Endothelial cell of umbilical vein (primary cell): Measurements from ENCODE around the gene NFATC2. TPM values are rescaled to one million over a fixed set of nuclear protein-coding genes. Genes with fewer than 3 reads are reported as not detected.

Experiments used
- BruUV-seq: library from RNA; stranded (reverse); fragments of 400-500 nt; replicated peaks from 2 replicates; lab custom pipeline; 2021; lab: Mats Ljungman, UMichigan
- CTCF ChIA-PET: fragments of 300-600, 350-600 bp; sonication (Branson Sonifier 250); formaldehyde crosslinking; loops from one replicate; lab custom pipeline; 2021; ENCODE audit warnings: antibody characterized with exemption, inconsistent platforms; lab: Charles Lee
- POLR2A ChIA-PET: fragments of 300-600, 350-600 bp; sonication (Branson Sonifier 250); formaldehyde crosslinking; loops from one replicate; lab custom pipeline; 2021; ENCODE audit warnings: antibody characterized with exemption, inconsistent platforms; lab: Charles Lee
- DNase-seq: peaks from one replicate; pipeline ENCODE4 v3.0.0-alpha.2; 2011; ENCODE audit warnings: low read depth, low spot score
- FAIRE-seq: peaks from 2 replicates; lab custom pipeline; 2011; peaks lifted over from hg19 to GRCh38; lab: Jason Lieb, UNC
- H2AFZ ChIP-seq: 2 replicates; pipeline ENCODE4 v1.6.0; 2012; ENCODE audit warnings: low read depth, low read length, control low read depth, inconsistent platforms
- H3K27ac ChIP-seq: 2 replicates; pipeline ENCODE4 v1.5.1; 2011; ENCODE audit warnings: low read depth, mild to moderate bottlenecking, control low read depth, low read length, moderate library complexity; ENCODE audit not compliant: insufficient read depth
- H3K27me3 ChIP-seq, 2 experiments: 2 replicates each; pipeline versions ENCODE4 v1.6.0 to v1.6.1; 2011; ENCODE audit warnings: low read length in 2 of 2, mixed read lengths in 1 of 2; ENCODE audit not compliant: control insufficient read depth in 2 of 2, insufficient read depth in 2 of 2
- H3K36me3 ChIP-seq, 2 experiments: 2 replicates in 1 of 2; 3 replicates in 1 of 2; pipeline ENCODE4 v1.5.1; 2011; ENCODE audit warnings: low read length in 2 of 2, mild to moderate bottlenecking in 1 of 2, moderate library complexity in 1 of 2; ENCODE audit not compliant: control insufficient read depth in 2 of 2, insufficient read depth in 2 of 2; ENCODE audit errors: extremely low read depth in 1 of 2
- H3K4me1 ChIP-seq: 3 replicates; pipeline ENCODE4 v1.5.1; 2011; ENCODE audit warnings: mild to moderate bottlenecking, low read length; ENCODE audit not compliant: control insufficient read depth, insufficient read depth; ENCODE audit errors: extremely low read depth
- H3K4me2 ChIP-seq: 2 replicates; pipeline ENCODE4 v1.6.1; 2011; ENCODE audit warnings: low read length, control low read depth, mixed read lengths; ENCODE audit not compliant: insufficient read depth
- H3K4me3 ChIP-seq, 3 experiments: fragments of 200-600 bp in 1 of 3; sonication (generic), shearing (Covaris generic) in 1 of 3; replicated peaks in 1 of 3; 2 replicates each; pipeline ENCODE4 v1.5.1; 2011 to 2016; ENCODE audit warnings: control low read depth in 3 of 3, low read length in 3 of 3, mild to moderate bottlenecking in 2 of 3, inconsistent platforms in 1 of 3, low read depth in 1 of 3, moderate library complexity in 1 of 3; ENCODE audit not compliant: insufficient read depth in 1 of 3
- H3K79me2 ChIP-seq: 2 replicates; pipeline ENCODE4 v1.6.0; 2012; ENCODE audit warnings: low read length, inconsistent platforms; ENCODE audit not compliant: control insufficient read depth, insufficient read depth
- H3K9ac ChIP-seq: replicated peaks from 2 replicates; pipeline ENCODE3; 2011; ENCODE audit warnings: low read length, control low read depth; ENCODE audit not compliant: insufficient read depth; ENCODE audit errors: extremely low read depth
- H3K9me1 ChIP-seq: replicated peaks from 3 replicates; pipeline ENCODE4 v1.6.0; 2011; ENCODE audit warnings: mild to moderate bottlenecking, low read length; ENCODE audit not compliant: control insufficient read depth, insufficient read depth; ENCODE audit errors: extremely low read depth
- H3K9me3 ChIP-seq: replicated peaks from 2 replicates; pipeline ENCODE4 v1.5.1; 2012; ENCODE audit warnings: low read length, inconsistent platforms; ENCODE audit not compliant: control insufficient read depth, insufficient read depth
- H4K20me1 ChIP-seq: replicated peaks from 2 replicates; pipeline ENCODE3; 2011; ENCODE audit warnings: mild to moderate bottlenecking, low read length; ENCODE audit not compliant: control insufficient read depth, insufficient read depth; ENCODE audit errors: extremely low read depth
- EZH2 ChIP-seq: IDR thresholded peaks from 2 replicates; pipeline ENCODE4 v1.6.1; 2012; ENCODE audit warnings: borderline replicate concordance, low read depth, mild to moderate bottlenecking, moderate library complexity, low read length, inconsistent platforms; ENCODE audit not compliant: severe bottlenecking
- FOS ChIP-seq: IDR thresholded peaks from 2 replicates; pipeline ENCODE4 v1.6.1; 2011; ENCODE audit warnings: mild to moderate bottlenecking, low read length, moderate library complexity, borderline replicate concordance; ENCODE audit not compliant: insufficient read depth
- GATA2 ChIP-seq: IDR thresholded peaks from 2 replicates; pipeline ENCODE4 v1.7.0; 2011; ENCODE audit warnings: low read depth, mild to moderate bottlenecking, moderate library complexity, mixed read lengths, low read length; ENCODE audit not compliant: insufficient read length, insufficient read depth
- JUN ChIP-seq: IDR thresholded peaks from 2 replicates; pipeline ENCODE4 v1.6.1; 2011; ENCODE audit warnings: borderline replicate concordance, low read depth; ENCODE audit not compliant: insufficient read length, insufficient read depth
- MYC ChIP-seq: IDR thresholded peaks from one replicate; pipeline ENCODE4 v1.6.1; 2011; ENCODE audit warnings: mild to moderate bottlenecking, low read depth, low read length
- POLR2A ChIP-seq: IDR thresholded peaks from 2 replicates; pipeline ENCODE4 v1.6.1; 2012; ENCODE audit warnings: low read depth, mild to moderate bottlenecking, control low read depth, low read length
- POLR2AphosphoS5 ChIP-seq: IDR thresholded peaks from 2 replicates; pipeline ENCODE4 v1.6.1; 2012; ENCODE audit warnings: low read depth, mild to moderate bottlenecking, control low read depth, low read length, moderate library complexity; ENCODE audit not compliant: insufficient read depth
- dilution Hi-C: fragments of 300-500 bp; cut with MboI; formaldehyde crosslinking; loops from one replicate; pipeline ENCODE4 v1.15.0; 2019; ENCODE audit warnings: low sequenced_read_pairs; ENCODE audit not compliant: extremely low pct_ligation_motif_present
- intact Hi-C: fragments of 100-400 bp; cut with micrococcal nuclease; formaldehyde crosslinking; loops from one replicate; pipeline ENCODE4 v1.10.0; 2022
- polyA plus RNA-seq, 4 experiments: library from polyadenylated mRNA; depleted of rRNA in 3 of 4; stranded (reverse) in 3 of 4; unstranded in 1 of 4; fragments of >200 nt; gene quantifications; 2 replicates each; pipeline versions ENCODE4 v1.2.1 to v1.2.3, GENCODE V29; 2011 to 2012; ENCODE audit warnings: missing spikeins in 1 of 4
- total RNA-seq: library from RNA; stranded (reverse); gene quantifications from 2 replicates; pipeline ENCODE4 v1.2.3, GENCODE V29; 2021
- TF ChIP-seq, protein P1 (sequence below), 2 donors: IDR thresholded peaks; 1 replicate in 1 of 2; 2 replicates in 1 of 2; pipeline ENCODE4 v1.5.1; 2011; ENCODE audit warnings: low read length in 2 of 2, mild to moderate bottlenecking in 2 of 2, moderate library complexity in 2 of 2, control low read depth in 1 of 2, inconsistent platforms in 1 of 2, low read depth in 1 of 2; ENCODE audit not compliant: insufficient read depth in 1 of 2; ENCODE audit errors: extremely low read depth in 1 of 2
- TF ChIP-seq, protein P2 (sequence below): IDR thresholded peaks from 2 replicates; pipeline ENCODE4 v1.6.1; 2011; ENCODE audit not compliant: insufficient read depth, insufficient read length

The NFATC2 gene
- total and polyA plus RNA-seq, 2 donors (not counting 3 experiments of a cell fraction or from before 2014, with no cell fraction given), result 3.1 to 13.0 TPM

DNA sequence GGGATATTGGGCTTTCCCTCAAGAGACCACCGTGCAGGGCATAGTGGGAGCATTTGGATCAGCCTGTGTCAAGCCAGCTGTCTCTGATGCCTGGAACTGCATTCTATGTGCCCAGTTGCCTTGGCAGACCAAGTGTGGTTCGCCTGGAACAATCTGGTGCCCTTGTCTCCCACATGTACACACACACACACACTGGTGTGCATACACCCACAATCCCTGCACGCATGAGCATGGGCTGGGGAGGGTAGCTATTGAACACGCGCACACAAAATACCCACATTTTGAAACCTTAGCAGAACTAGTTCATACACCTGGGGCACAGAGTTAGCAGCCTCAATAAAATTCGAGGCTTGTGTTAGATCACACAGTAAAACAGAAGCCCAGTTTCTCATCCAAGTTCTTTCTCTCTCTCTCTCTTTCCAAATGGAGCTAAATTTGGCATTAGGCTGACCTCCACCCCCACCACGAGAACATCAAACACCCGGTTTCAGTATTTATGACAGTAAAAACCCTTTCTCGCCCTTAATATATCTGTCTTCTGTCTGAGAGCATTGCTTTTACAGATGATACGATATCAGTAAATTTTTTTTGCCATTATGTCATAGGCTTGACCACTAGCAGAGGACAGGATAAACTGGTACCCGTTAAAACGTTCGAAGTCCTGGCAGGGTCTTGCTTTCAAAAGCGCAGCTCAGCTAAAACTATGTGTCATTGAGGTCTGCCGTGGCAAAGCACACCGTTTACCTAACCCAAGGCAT lies 18.2 kb upstream of the NFATC2 start:
- Histone ChIP-seq H3K9me3 (no peaks in the 10 kb centered on the region), H3K9ac (peak overlapping the region; percentile 40), H3K27me3 (no peaks in the 10 kb centered on the region), H3K4me1 (peaks cover 24% of the 10 kb centered on the region), H4K20me1 (no peaks in the 10 kb centered on the region), H3K79me2 (no peaks in the 10 kb centered on the region), H3K27ac (no peak overlapping the region), H3K4me2 (peak overlapping the region; percentile 64), H3K36me3 (no peaks in the 10 kb centered on the region), H3K4me3 (peak overlapping the region; percentile 2 to 28 (median 11)), H2AFZ (peak overlapping the region; percentile 32), H3K9me1 (no peaks in the 10 kb centered on the region)
- dilution Hi-C loops (no loop called here), intact Hi-C loops (no loop called here)
- peak; percentile 17 for DNase-seq
- TSS peak; percentile 6 for BruUV-seq
- POLR2A ChIA-PET, result interaction anchor here (0.7 to 0.8 kb wide), 2 partner anchors 41 to 64 kb away, joined by 3 to 8 read pairs; no protein-coding TSS in a partner anchor
- FAIRE-seq, result peak; percentile 26
- CTCF ChIA-PET, result interaction anchor here (0.6 to 1.2 kb wide), 2 partner anchors 27 to 34 kb away, joined by 3 read pairs; no protein-coding TSS in a partner anchor
- TF ChIP-seq, protein P1, sequence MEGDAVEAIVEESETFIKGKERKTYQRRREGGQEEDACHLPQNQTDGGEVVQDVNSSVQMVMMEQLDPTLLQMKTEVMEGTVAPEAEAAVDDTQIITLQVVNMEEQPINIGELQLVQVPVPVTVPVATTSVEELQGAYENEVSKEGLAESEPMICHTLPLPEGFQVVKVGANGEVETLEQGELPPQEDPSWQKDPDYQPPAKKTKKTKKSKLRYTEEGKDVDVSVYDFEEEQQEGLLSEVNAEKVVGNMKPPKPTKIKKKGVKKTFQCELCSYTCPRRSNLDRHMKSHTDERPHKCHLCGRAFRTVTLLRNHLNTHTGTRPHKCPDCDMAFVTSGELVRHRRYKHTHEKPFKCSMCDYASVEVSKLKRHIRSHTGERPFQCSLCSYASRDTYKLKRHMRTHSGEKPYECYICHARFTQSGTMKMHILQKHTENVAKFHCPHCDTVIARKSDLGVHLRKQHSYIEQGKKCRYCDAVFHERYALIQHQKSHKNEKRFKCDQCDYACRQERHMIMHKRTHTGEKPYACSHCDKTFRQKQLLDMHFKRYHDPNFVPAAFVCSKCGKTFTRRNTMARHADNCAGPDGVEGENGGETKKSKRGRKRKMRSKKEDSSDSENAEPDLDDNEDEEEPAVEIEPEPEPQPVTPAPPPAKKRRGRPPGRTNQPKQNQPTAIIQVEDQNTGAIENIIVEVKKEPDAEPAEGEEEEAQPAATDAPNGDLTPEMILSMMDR (IDR thresholded peaks at IDR 0.05; ENCODE audit: extremely low read depth in 1 of 2, insufficient read depth in 1 of 2, low read depth in 1 of 2, low read length in 2 of 2), result no peak
- TF ChIP-seq POLR2AphosphoS5, result no peak
- no peak for TF ChIP-seq MYC
- TF ChIP-seq GATA2, result no peak
- TF ChIP-seq POLR2A, result no peak
- TF ChIP-seq EZH2, result no peak
- TF ChIP-seq, protein P2, sequence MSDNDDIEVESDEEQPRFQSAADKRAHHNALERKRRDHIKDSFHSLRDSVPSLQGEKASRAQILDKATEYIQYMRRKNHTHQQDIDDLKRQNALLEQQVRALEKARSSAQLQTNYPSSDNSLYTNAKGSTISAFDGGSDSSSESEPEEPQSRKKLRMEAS, result no peak
- TF ChIP-seq FOS, result no peak
- no peak for TF ChIP-seq JUN
